HL-60 (cell line): Measurements from ENCODE around the gene ANLN.

Source experiments
- DNase-seq, 2 experiments: peaks; one replicate each; pipeline ENCODE4 v3.0.0-alpha.2; 2010 to 2020; ENCODE audit warnings: low read depth in 1 of 2, low spot score in 1 of 2
- H3K27ac ChIP-seq: fragments of 250-450 bp; sonication (Bioruptor Pico); replicated peaks from 2 replicates; pipeline ENCODE4 v1.5.1; 2020; ENCODE audit warnings: mild to moderate bottlenecking, moderate library complexity
- H3K27me3 ChIP-seq: fragments of 250-450 bp; sonication (Bioruptor Pico); 2 replicates; pipeline ENCODE4 v1.5.1; 2021; ENCODE audit warnings: mild to moderate bottlenecking, moderate library complexity; ENCODE audit not compliant: insufficient read depth, poor library complexity, severe bottlenecking
- H3K4me3 ChIP-seq: replicated peaks from 2 replicates; pipeline ENCODE4 v1.5.1; 2011; ENCODE audit warnings: mild to moderate bottlenecking, control low read depth, low read length; ENCODE audit not compliant: insufficient read depth
- CTCF ChIP-seq: IDR thresholded peaks from one replicate; pipeline ENCODE4 v1.5.1; 2011; ENCODE audit warnings: low read length, control low read depth, inconsistent platforms; ENCODE audit not compliant: insufficient read depth
- GABPA ChIP-seq: IDR thresholded peaks from 2 replicates; pipeline ENCODE4 v1.6.1; 2012; ENCODE audit warnings: low read depth
- POLR2AphosphoS5 ChIP-seq: IDR thresholded peaks from 2 replicates; pipeline ENCODE4 v1.6.1; 2012; ENCODE audit warnings: low read depth
- SPI1 ChIP-seq: IDR thresholded peaks from 2 replicates; pipeline ENCODE4 v1.6.1; 2012; ENCODE audit warnings: low read depth, mild to moderate bottlenecking, borderline replicate concordance
- TF ChIP-seq, protein P1 (sequence below): IDR thresholded peaks from 2 replicates; pipeline ENCODE4 v1.6.1; 2012; ENCODE audit warnings: low read depth; ENCODE audit not compliant: insufficient replicate concordance

ANLN gene

DNA sequence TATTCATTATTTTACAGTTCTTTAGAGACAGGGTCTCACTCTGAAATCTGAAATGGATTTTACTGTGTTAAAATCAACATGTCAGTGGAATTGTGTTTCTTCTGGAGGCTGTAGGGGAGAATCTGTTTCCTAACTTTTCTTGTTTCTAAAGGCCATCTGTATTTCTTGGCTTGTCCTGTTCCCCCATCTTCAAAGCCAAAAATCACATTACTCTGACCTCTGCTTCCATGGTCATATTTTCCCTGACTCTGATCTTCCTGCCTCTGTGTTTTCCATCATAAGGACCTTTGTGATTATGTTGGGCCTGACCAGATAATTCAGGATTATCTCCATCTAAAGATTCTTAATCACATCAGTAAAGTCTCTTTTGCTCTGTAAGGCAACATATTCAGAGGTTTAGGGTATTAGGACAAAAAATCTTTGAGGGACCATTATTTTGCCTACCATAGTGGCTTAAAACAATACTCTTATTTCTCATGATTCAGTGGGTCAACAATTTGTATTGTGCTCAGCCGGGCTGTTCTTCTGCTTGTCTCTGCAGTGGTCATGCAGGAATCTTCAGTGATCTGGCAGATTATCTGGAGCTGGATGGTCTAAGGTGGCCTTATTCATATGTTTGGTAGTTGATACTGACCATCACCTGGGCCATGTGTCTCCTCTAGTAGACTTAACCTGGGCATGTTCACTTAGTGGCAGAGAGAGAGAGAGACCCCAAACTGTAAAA lies 5.7 kb downstream of the ANLN start:
- no peak for TF ChIP-seq GABPA
- no peak for TF ChIP-seq CTCF
- no peak for TF ChIP-seq SPI1
- TF ChIP-seq POLR2AphosphoS5 = no peak
- TF ChIP-seq, protein P1, sequence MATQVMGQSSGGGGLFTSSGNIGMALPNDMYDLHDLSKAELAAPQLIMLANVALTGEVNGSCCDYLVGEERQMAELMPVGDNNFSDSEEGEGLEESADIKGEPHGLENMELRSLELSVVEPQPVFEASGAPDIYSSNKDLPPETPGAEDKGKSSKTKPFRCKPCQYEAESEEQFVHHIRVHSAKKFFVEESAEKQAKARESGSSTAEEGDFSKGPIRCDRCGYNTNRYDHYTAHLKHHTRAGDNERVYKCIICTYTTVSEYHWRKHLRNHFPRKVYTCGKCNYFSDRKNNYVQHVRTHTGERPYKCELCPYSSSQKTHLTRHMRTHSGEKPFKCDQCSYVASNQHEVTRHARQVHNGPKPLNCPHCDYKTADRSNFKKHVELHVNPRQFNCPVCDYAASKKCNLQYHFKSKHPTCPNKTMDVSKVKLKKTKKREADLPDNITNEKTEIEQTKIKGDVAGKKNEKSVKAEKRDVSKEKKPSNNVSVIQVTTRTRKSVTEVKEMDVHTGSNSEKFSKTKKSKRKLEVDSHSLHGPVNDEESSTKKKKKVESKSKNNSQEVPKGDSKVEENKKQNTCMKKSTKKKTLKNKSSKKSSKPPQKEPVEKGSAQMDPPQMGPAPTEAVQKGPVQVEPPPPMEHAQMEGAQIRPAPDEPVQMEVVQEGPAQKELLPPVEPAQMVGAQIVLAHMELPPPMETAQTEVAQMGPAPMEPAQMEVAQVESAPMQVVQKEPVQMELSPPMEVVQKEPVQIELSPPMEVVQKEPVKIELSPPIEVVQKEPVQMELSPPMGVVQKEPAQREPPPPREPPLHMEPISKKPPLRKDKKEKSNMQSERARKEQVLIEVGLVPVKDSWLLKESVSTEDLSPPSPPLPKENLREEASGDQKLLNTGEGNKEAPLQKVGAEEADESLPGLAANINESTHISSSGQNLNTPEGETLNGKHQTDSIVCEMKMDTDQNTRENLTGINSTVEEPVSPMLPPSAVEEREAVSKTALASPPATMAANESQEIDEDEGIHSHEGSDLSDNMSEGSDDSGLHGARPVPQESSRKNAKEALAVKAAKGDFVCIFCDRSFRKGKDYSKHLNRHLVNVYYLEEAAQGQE = no peak
- no peaks in the 10 kb centered on the region for H3K27me3 ChIP-seq
- H3K4me3 ChIP-seq = no peak overlapping the region
- H3K27ac ChIP-seq = no peak overlapping the region
- no peak for DNase-seq

DNA sequence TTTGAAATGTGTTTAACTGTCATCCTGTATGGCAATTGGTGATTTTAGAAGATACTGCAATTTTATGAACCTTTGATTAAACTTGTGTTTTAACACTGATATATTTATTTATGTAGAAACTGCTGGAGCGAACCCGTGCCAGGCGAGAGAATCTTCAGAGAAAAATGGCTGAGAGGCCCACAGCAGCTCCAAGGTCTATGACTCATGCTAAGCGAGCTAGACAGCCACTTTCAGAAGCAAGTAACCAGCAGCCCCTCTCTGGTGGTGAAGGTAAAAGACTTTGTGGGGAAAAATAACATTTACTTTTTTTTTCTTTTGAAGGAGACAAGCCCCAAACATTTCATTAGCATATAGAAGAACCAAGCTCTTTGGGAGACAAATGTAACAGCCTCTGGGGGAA lies 6.5 kb downstream of the ANLN start:
- Histone ChIP-seq H3K27me3 (no peaks in the 10 kb centered on the region), H3K27ac (no peak overlapping the region), H3K4me3 (no peak overlapping the region)
- no peak for DNase-seq
- TF ChIP-seq GABPA (no peak), SPI1 (no peak), POLR2AphosphoS5 (no peak), CTCF (no peak)
- TF ChIP-seq, protein P1 = no peak

- no peak overlapping the region for H3K4me3 ChIP-seq
- no peaks in the 10 kb centered on the region for H3K27me3 ChIP-seq
- TF ChIP-seq CTCF (no peak), POLR2AphosphoS5 (no peak), SPI1 (no peak), GABPA (no peak)
- TF ChIP-seq, protein P1 = no peak
- DNase-seq = no peak
- no peak overlapping the region for H3K27ac ChIP-seq
Measured at GRCh38 chr7:36400036-36400435, 10.4 kb downstream of the ANLN start.
